ENCODE measurements around the gene ALPK1.

DNA sequence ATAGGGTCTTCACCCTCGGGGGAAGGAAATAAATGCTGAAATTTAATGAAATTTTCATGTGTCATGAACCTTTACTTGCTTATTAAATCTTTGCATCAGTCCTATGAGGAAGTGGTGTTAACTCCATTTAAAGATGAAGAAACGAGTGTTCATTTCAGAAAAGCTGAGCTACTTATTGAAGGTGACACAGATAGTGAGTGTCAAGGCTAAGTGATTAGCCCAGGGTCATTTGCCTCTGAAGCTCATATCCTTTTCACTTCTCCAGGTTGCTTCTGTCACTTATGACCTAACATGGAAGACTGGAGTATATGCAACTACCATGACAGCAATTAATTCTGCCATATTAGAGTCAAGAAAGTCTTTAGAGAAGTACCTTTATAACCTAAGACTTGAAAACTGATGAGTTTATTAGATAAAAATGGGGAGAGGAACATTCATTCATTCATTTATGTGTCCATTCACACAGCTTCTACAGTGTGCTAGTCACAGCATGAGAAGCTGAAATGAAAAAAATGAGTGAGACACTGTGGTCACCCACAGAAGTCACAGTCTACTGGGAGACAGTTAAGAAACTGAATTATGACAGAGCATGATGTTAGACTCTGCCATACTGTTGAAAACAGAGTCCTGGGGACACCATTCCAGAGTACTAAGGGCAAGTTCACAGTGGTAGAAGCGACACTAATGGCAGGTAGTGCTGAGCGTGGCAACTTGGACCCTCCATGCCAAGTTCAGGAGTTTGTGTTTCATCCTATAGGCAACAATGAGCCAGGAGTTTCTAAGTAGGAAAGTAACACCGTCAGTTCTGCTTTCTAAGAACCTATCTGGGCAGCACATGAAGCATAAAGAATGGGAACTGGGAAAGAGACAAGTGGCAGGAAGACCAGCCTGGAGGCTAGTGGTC lies 21.3 kb downstream of the ALPK1 start:
- TF ChIP-seq, protein P1, sequence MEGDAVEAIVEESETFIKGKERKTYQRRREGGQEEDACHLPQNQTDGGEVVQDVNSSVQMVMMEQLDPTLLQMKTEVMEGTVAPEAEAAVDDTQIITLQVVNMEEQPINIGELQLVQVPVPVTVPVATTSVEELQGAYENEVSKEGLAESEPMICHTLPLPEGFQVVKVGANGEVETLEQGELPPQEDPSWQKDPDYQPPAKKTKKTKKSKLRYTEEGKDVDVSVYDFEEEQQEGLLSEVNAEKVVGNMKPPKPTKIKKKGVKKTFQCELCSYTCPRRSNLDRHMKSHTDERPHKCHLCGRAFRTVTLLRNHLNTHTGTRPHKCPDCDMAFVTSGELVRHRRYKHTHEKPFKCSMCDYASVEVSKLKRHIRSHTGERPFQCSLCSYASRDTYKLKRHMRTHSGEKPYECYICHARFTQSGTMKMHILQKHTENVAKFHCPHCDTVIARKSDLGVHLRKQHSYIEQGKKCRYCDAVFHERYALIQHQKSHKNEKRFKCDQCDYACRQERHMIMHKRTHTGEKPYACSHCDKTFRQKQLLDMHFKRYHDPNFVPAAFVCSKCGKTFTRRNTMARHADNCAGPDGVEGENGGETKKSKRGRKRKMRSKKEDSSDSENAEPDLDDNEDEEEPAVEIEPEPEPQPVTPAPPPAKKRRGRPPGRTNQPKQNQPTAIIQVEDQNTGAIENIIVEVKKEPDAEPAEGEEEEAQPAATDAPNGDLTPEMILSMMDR (IDR thresholded peaks at IDR 0.05) = no peak
- TF ChIP-seq POLR2A (IDR thresholded peaks at IDR 0.05; ENCODE audit: low read depth) = no peak
- no peak for TF ChIP-seq POLR2AphosphoS5 (IDR thresholded peaks at IDR 0.05)

Measured in esophagus muscularis mucosa (tissue), 3 donors.